HG02870 (cell line): ENCODE results near the gene LHPP.
A peak's percentile ranks its signal among the peaks of the same experiment; 100 is the strongest.

Experiments
- ATAC-seq: cut with Tn5 transposase; IDR thresholded peaks from one replicate; pipeline ENCODE4 v1.9.1; 2021; ENCODE audit warnings: mild to moderate bottlenecking, moderate library complexity; ENCODE audit not compliant: unreplicated experiment

The LHPP gene

DNA sequence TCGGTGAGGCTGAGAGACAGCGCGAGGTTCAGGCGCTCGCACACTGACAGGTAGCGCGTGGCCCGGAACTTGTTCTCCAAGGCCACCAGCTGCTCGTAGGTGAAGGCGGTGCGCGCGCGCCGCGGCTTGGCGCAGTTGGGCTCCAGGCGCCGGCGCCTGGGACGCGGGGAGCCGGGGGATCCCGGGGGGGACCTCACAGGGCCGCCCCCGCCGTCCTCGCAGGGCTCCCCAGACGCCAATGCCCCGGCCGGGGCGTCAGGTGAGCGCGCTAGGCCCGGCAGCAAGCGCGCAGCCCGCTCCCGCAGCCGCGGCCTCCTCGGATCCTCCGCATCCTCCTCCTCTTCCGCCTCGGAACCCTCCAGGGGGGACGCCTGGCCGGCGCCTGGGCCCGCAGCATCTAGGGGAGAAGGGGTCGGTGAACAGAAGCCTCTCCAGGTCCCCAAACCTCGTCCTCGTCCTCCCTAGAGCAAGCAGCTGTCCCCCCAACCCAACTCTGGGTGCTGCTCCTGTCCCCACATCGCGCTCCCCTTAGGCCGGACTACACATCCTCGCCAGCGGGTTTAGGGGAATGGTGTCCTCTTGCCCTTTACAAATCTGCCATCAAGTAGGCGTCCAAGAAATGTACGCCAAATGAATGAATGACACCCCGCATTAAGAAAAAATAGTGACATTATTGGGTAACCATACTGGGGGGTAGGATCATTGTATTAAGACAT lies 13.7 kb upstream of the LHPP start:
- no peak for ATAC-seq

DNA sequence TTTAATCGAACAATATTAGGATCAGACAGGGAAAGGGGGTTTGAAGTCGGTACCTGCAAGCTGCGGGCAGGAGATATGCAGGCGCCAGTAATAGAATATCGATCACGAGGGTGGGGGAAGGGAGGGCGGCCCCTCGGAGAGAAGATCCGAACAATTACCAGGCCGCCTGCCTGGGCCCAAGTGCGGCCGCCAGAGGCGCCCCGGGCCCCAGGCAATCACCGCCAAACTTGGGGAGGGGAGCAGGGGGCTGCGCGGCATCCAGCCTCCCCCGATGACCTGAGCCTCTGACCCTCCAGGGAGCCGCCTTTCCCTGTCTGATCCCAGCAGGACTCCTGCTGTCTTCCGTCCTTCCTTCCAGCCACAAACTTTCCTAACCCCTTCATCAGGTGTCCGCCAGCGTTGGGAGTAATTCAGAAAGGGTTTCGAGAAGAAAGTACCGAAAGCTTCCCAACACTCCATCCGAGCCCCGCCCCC lies 12.9 kb upstream of the LHPP start:
- no peak for ATAC-seq

DNA sequence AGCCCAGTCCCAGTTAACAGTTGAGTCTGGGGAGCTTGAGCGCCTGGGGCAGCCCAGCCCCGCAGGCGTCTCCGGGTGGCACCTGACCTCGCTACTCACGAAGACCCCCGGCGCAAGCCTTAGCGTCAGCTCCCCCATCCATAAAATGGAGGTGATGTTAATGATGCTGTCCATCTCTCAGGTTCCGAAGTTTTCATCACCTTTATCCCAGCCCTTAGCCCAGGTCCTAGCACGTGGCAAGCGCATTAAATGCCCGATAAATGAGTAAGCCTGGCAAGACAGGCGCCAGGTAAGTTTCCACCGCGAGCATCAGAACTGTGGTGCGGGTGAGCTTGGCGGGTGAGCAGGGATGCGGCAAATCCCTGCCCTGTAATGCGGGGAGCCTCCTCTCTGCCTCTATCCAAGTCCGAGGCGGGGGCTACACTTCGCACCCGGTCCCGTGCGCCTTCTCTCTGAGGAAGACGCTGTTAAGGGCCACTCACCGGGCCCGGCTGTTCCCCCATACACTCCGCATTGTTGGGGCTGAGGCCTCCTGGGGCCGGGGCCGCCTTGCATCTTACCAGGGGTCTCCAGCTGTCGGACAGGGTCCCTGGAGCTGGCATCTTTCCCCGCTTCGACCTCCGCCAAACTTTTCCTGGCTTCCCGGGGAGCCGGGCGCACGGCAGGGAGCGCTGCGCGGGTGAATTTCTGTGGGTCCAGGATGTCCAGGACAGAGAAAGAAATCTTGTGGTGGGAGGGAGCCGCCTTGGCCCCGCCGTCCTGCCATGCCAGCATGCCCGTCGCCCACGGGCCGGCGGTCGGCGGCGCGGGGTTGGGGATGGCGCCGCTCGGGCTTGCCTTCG lies 12.2 kb upstream of the LHPP start:
- ATAC-seq, result no peak

DNA sequence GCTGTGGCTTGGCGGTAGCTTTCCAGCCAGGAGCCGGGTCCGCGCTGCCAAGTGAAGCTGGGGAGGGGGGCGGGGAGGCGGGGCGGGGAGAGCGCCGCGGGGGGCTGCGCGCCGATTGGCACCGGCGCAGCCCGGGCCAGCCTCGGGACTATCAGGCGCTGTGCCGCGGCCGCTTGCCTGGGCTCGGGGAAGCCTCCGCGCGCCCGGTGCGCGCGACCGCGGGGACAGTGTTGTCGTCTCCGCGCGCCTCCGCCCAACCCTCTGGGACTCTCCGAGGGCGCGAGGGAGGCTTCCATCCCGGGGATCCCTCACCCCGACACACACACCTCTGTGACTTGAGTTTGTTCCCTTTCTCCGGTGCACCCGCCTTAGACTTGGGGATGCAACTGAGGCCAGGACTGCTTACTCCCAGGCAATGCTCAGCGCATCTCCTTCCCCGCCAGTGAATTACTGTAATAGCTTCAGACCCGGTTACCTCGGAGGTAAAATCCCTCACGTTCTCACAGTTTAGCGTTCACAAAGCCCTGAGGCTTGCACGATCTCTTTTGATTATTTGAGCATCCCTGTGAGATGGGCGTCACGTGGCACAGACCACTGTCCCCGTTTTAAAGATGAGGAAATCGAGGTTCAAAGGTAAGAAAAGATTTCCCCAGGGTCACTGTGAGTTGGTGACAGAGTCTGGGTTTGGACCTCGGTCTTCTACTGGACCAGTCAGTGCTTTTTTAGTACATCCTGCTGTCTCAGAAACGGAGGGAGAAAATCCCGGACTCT lies 11.4 kb upstream of the LHPP start, which contains the start of gene NKX1-2:
Gene NKX1-2 (minus strand): TSS at position 24 of the 771 bp plus-strand sequence. CDS start 92 bp downstream, outside the sequence.
- no peak for ATAC-seq

DNA sequence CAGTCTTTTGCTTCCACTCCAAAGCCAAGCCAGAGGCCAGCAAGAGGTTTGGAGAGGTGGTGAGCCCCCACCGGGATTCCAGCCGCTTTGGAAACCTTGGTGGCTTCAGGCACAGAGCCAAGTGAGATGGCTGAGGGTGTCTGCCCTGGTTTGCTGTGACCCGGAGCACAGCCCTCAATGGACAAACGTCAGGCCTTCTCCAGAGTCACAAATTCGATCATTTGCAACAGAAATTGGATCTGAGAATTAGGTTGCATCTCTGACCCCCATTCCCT lies 10.9 kb upstream of the LHPP start:
- no peak for ATAC-seq

DNA sequence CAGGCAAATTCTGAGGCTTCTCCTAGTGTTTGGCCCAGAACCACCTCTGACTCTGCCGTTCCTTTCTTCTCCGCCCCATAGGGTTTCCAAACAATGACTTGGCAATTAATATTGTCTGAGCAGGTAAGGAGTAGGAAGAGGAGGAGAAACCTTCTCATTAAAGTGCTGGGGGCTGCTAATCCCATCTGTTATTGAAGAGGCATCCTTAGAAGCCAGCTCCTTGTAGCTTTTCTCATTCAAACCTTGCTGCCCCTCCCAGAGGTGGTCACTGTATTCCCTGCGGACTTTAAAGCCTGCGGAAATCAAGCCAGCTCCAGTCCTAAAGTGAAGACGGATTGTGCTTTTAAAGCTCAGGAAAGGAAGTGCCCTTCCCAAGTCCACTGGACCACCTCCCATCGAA lies 10.3 kb upstream of the LHPP start:
- no peak for ATAC-seq

DNA sequence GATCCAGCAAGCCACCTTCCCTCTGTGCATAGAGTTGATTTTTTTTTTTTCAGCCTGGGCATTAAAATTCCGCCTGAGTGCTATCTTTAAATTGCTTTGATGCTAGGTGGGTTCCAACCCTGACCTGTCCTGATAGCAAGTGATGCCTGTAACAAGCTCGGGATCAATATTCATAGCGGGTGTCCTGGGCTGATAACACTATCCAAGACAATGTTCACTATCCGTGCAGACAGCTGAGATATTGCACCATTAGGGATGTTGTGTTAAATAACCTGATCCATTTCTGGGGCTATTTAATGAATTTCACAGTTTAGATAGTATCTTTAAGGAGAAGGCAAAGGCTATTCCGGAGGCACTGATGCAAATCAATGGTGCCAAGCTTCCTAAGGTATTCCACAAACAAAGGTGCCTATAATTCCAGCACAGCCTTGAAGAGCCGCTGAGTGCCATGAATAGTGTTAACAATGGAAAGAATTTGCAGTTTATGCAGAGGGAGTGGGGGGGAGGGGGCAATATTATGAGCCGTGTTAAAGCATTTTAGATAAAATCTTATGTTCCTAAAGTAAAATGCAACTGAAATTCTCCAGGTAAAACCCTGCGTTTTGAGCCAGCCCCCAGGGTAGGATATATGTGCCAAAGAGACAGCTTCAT lies 7.5 kb upstream of the LHPP start:
- ATAC-seq, result no peak

DNA sequence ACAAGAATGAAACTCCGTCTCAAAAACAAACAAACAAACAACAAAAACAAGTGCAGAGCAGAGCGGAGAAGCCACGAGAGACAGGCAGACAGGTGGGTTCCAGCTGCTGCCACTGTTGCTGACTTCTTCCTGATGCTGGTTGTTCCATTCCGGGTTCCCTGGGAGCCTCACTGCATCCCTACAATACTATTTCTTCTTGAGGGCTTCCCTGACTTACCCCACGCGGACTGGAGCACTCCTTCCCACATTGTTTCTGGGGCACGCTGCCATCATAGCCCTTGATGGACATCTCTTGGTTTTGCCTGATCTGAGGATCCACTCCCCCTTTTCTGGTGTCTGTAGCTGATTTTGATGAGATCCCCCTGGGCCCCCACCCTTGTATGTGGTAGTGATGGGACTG lies 6.2 kb upstream of the LHPP start:
- no peak for ATAC-seq

DNA sequence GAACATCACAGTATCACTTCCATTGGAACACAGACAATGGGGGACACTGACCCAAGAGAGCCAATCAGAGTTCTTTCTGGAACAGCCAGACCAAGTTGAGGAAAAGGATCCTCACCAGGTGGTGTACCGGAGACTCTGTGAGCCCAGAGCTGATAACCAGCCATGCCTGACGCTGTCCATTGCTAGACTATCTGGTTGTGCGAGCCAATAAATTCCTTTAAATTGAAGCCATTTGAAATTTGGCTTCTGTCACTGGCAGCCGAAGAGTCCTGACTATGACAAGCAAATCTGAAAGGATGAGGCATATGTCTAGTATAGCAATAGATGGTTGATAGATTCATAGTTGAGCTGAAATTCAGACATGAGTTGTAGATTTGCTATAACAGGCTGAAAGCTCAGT lies 3.1 kb upstream of the LHPP start:
- no peak for ATAC-seq

DNA sequence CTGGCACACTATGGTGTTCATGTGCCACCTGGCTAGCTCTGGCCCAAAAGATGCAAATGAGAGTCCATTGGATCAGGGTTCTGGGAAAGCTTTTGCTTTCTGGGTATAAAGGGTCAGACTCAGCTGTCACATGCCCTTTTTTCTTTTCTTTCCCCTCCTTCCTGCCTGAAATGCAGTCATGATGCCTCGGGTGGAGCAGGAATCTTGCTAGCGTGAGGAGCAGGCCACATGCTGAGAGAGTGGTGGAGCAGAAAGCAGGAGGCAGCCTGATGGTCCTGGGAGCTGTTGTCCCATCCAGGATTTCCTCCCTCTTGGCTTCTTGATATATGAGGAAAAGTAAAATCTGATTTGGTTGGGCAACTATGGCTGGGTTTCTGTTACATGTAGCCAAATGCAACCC lies 2.7 kb upstream of the LHPP start:
- ATAC-seq, result no peak

DNA sequence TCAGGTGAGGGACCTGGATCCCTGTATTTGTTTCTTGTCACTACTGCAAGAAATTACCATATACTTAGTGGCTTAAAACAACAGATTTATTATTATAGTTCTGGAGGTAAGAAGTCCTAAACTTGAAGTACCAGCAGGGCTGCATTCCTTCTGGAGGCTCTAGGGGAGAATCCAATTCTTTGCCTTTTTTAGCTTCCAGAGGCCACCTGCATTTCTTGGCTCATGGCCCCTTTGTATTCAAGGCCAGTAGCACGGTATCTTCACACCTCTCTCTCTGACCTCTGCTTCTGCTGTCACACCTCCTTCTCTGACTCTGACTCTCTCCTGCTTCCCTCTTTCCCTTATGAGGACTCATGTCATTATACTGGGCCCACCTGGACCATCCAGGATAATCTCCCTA lies 2.2 kb upstream of the LHPP start:
- no peak for ATAC-seq

DNA sequence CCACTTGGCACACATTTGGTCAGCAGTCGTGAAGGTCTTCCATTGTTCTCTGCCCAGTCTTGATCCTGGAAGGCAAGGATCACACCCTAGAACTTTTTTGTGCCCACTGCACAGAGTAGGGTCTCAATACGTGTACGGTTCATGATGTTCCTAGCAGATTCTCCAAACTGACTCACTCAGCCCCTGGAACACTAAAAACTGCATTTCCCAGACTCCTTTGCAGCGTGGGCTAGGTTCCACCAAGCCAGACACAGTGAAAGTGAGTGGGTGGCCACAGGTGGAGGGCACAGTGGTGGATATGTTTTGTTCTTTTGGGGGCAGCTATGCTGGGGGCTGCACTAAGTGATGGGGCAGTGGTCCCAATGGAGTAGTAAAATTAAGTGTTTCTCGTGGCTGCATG lies 1.5 kb upstream of the LHPP start:
- ATAC-seq, result no peak

DNA sequence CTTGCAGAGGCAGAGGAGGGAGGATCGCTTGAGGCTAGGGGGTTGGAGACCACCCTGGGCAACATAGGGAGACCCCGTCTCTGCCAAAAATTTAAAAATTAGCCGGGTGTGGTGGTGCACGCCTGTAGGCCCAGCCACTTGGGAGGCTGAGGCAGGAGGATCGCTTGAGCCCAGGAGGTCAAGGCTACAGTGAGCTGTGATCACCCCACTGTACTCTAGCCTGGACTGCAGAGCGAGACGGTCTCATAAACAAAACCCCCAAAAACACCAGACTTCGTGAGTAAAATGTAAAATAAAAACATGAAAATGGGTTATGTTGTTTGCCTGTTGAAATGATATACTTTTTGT lies 699 bp downstream of the LHPP start:
- no peak for ATAC-seq

DNA sequence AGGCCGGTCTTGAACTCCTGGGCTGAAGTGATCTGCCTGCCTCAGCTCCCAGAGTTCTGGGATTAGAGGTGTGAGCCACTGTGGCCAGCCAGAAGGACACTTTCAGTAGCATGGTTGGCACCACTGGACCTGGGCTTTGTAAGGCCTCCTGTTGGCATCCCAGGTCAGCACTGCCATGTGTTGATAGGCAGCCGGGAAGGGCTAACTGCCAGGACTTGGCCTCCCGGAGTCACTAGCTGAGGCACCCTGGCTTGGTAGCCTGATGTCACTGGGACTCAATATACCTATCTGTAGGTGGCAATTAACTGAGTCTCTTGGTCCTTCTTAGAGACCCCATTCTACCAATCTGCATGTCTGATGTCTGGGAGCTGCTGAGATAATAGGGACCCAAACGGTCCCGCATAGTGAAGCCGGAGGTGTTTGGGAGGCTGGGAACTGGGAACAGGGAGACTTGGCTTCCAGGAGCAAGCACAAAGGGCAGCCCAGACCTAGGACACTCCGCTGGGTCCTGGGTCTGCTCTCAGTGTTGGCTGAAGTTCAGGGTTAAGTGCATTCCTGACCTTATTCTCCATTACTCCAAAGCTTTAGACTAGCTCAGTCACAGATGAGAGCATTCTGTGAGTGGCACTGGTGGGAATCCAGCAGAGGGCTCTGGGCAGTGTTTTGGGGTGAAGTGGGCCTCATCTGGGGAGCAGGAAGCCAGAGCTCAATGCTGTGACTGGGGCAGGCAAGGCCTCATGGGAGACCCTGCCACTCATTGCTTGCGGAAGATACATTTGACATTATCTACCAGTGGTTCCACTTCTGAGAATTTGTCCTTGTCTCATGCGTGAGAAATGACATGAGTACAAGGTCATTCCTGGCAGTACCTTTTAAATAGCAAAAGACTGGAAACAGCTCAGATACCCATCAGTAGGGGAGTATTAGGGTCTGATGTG lies 2.7 kb downstream of the LHPP start:
- no peak for ATAC-seq

DNA sequence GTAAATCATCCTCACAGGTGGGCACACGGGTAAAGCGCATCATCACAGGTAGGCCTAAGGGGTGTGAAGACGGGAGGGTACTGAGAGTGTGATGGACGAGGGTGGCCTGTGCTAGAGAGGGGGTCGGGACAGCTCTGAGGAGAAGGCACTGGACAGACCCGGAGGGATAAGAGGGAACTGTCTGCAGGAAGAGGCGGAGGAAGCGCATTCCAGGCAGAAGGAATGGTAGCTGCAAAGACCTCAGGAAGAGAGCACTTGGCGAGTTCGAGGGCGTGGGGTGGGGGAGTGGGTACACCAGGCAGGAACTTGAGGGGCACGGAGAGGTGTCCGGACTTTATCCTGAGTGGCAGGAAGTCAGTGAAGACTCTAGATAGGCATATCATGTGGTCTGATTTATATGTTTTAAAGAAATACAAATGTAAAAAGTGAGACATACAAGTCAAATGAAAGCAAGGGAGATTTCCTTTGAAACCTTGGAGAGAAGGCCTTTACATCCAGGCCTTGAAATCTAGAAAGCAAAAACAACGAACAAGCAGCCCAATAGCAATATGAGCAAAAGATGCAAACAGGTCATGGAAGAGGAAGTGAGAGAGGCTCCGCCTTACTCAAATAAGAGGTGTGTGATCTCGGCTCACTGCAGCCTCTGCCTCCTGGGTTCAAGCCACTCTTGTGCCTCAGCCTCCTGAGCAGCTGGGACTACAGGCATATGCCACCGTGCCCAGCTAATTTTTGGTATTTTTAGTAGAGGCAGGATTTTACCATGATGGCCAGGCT lies 3.6 kb downstream of the LHPP start:
- peak; percentile 37 for ATAC-seq

DNA sequence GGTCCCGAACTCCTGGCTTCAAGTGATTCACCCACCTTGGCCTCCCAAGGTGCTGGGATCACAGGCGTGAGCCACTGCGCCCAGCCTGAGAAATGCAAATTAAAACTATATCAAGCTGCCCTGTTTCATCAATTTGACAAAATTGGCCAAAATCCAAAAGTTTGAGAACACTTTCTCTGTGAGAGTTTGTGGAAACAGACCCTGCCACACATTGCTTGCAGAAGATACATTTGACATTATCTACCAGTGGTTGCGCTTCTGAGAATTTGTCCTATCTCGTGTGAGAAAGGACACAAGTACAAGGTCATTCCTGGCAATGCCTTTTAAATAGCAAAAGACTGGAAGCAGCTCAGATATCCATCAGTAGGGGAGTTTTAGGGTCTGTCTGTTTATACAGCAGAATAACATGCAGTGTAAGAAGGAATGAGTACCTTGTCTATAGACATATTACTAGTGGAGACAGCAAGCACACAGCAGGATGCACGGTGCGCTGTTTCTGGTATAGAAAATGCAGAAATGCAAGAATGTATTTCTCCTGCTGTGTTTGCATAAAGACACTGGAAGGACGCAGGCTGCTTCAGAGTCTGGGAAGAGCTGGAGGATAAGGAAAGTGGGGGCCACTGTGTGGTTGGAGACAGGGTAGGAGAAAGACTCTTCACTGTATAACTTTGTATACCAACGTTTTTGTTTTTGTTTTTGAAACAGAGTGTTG lies 4.3 kb downstream of the LHPP start:
- no peak for ATAC-seq

DNA sequence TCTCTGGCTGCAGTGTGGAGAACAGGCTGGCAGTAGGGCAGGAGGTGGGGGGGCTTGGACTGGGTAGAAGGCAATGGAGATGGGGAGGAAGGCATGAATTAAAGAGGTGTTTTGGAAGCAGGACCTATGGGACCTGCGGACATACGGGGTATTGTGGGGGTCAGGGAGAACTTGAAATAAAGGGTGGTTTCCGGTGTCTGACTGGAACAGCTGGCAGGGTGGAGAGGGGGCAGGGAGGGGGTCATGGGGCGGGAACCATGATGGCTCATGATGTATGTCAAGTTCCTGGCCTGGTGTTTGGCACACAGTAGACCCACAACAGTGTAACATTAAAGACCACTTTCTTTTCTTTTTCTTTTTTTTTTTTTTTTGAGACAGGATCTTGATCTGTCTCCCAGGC lies 5.5 kb downstream of the LHPP start:
- ATAC-seq, result no peak

DNA sequence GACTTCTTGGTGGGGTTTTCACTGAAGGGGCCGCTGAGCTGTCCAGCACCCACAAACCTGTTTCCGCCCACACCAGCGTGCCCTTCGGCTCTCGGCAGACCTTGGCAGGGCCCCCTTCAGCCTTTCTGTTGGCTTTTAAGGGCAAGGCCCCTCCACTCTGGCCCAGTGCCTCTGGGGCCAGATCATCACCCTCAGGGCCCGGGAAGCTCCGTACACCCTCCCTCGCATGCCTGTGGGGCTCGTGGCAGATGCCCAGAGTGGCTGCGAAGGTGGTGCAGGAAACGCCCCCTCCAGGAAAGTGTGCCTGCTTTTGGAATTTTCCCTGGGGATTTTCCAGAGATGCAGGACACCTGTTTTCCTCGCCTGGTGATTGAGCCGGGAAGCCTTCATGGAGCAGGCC lies 7.0 kb downstream of the LHPP start:
- no peak for ATAC-seq

DNA sequence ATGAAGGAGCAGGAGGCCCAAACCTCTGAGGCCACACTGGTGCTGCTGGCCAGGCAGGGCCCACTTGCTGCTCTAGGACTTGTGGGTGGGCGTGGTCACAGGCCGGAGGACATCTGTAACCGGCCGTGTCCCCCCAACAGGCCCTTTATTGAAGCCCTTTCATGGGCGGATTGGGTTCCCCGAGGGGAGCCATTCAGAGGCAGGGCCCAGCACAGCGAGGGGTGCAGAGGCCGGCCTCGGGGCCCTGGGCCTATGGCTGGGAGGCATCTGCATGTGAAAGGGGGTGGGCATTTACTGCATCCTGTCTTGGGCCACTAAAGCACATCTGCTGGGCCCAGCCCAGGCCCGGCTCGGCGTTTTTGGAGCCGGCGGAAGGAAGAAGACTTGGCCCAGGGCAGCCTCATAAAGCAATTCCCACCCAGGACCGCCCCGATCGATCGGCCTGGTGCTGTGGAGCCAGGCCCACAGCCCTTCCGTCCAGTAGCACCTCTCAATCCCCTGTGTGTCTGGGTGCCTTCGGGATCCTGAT lies 8.4 kb downstream of the LHPP start:
- ATAC-seq, result no peak
